NK-92 (cell line): Measurements from ENCODE around the gene FBXL17.

Experiments used
- DNase-seq: peaks from one replicate; lab custom pipeline; 2025; ENCODE audit not compliant: unreplicated experiment; lab: John Stamatoyannopoulos, UW

The FBXL17 gene

DNA sequence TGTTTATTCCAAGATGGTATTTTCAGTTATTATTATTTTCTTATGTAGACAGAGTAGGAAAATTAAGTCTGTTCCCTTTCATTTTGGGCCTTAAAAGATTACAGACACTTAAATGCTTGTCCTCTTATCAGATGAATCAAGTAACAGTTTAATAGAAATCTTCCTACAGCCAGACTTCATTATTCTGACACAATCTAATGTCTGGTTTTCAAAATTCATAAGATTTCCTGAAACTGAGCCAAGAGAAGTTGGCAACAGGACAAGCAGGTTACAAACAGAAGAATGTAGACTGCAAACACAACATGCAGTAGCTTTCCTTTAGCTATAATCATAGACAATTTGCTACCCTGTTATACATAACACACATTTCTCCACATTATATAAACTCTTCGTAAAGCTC, 130.5 kb downstream of the FBXL17 start:
- no peak for DNase-seq

DNA sequence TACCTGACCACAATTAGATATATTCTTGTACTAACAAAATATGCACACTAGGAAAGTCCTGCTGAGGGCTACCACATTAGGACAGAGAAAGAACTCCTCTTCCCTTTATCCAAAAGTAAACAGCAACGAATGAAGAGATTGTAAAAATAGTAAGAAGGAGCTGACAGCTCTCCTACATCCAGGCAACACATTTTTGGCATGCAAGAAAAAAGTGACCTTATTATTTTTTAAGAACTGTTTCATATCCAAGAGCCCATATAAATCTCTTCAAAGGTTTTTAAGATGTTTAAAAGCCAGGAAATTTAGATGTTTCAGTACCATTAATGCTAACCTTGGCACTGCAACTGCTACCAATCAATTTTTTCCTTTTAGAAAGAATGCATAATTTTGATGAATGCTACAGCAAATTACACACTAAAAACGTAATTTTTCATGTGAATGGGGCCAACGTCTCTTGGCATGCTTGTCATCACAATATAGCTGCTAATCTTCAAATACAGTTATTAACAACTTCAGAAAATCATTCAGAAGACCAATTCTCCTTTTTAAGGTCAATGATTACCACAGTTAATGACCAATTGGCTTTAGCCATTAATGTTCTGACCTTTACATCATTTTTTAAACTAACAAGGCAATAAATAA, 132.0 kb downstream of the FBXL17 start:
- DNase-seq, result no peak

DNA sequence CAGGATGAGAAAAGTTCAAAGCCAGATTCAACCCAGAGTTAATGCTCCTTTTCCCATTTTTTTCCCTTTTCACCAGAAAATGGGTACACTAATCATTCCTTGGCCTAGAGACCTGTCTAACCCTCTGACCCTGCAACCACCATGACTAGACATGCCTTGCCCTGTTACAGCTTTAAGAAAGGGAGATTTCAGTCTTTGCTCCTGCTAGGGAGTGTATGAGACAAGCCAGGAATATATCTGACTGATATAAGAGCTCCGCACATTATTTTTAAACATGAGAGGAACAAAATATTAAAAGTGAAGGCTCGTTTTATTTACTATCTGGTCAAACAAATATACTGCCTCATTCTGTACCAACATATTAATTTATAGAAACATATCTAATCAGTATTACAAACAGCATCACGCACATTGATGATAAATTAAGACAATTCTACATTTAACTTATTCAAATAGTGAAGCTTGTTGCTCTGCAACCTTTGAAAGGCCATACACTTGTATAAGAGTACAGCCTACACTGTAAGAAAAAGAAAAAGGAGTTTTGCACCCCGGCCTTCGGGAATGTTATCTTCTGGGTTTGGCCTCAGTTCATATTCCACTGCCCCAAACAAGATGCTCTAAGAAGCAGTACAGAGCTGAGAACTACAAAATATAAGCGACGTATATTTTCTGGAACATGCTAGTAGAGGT, 132.7 kb downstream of the FBXL17 start:
- DNase-seq, result no peak

GRCh38 chr5:108238936-108239887, 142.7 kb downstream of the FBXL17 start:
- DNase-seq, result no peak

DNA sequence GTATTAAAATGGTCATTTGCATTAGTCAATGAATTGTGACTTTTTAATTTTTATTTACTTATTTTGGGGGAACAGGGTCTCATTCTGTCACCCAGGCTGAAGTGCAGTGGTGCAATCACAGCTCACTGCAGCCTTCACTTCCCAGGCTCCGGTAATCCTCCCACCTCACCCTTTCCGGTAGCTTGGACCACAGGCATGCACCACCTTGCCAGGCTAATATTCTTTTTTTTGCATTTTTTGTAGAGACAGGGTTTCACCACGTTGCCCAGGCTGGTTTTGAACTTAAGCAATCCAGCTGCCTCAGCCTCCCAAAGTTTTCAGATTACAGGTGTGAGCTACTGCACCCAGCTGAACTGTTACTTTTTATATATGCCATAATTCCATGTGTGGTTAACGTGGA, 143.4 kb downstream of the FBXL17 start:
- DNase-seq, result no peak

- no peak for DNase-seq
Measured at GRCh38 chr5:108233617-108234155, 148.2 kb downstream of the FBXL17 start.

GRCh38 chr5:108232805-108233204, 149.1 kb downstream of the FBXL17 start:
- no peak for DNase-seq

- no peak for DNase-seq
Measured at GRCh38 chr5:108222011-108222410, 159.9 kb downstream of the FBXL17 start.

- DNase-seq, result no peak
Measured at GRCh38 chr5:108220834-108221233, 161.1 kb downstream of the FBXL17 start.

- DNase-seq, result no peak
Measured at GRCh38 chr5:108216890-108217289, 165.0 kb downstream of the FBXL17 start.

- no peak for DNase-seq
Measured at GRCh38 chr5:108214857-108215256, 167.0 kb downstream of the FBXL17 start.

- DNase-seq, result no peak
Measured at GRCh38 chr5:108212775-108213346, 169.0 kb downstream of the FBXL17 start.

- no peak for DNase-seq
Measured at GRCh38 chr5:108206707-108207106, 175.2 kb downstream of the FBXL17 start.

DNA sequence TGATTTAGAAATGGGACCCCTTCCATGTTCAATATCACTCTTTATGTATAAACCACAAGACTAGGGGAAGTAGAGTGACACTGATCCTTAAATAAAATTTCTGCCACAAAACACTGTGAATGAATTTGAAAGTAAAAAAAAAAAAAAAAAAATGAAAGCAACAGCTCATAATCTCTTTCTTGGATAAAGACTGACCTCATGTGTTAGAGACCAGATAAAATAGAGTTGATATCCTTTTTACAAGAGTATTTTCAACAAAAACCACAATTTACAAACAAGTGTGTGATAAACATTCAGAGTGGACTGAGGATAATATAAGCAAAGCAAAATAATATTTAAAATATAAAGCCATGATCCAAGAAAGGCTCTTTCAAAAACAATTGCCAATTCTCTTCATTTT, 180.2 kb downstream of the FBXL17 start:
- no peak for DNase-seq

DNA sequence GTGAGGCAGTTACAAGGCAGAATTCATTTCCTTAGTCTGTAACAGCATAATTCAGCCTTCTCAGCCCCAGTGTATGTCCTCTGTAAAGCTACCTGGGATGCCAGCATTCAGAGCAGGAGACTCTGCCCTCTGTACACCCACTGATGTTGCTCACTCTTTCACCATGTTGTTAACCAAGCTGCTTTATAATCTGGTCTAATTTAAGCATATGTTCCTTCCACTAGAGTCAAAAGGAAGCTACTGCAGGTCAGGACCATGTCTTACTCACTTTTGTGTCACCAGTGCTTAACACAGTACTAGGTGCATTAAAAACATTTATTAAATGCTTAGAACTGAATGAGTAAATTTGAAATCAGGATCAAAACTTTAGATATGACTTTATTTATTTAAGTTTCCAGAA, 185.6 kb downstream of the FBXL17 start:
- DNase-seq, result no peak

DNA sequence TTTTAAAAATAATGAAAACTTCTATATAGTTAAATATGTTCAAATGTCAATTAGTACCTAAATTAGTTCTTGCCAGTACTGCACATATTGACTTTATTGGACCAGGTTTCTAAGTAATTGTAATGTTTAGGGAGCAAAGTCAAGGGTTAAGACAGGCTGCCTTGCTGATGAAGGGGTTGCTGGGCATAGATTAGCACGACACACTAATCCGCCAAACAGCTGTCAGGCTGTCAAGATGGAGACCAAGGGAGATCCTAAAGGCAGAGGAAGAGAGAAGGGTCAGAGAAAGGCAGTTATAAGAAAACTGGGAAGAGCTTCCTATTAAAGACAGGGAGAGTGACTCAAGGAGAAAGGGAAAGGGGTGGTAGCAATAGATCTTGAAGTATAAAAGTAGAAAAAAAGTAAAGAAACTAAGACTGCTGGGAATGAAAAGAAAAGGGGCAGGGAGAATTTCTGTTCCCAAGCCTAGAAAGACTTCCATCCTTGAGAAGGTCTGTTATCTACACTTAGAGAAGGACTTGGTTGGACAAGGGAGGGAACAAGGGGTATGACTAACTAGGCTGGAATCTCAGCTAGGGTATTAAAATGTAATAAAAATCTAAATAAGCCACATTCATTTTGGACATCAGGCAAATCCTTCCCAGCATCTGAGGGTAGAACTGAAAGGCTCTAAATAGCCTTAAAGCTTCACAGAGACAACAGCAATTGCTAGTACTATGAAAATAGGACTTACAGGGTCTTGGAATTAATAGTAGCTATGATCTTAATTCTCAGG, 188.7 kb downstream of the FBXL17 start:
- no peak for DNase-seq

DNA sequence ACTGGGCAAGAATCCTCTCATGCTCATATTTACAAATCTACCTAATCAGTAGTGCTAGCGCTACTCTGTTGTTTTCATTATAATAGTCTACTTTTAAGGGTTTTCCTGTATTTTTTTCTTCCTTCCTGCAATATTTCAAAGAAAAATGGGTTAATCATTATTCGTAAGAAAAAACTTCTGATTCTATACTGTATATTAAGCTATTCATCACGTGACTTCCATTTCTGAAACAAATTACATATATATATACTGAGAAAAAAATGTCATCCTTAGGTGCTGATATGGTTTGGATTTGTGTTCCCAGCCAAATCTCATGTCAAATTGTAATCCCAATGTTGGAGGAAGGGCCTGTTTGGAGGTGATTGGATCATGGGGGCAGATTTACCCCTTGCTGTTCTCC, 197.0 kb downstream of the FBXL17 start:
- no peak for DNase-seq

GRCh38 chr5:108181975-108182374, 199.9 kb downstream of the FBXL17 start:
- no peak for DNase-seq

- DNase-seq, result no peak
Measured at GRCh38 chr5:108174286-108174685, 207.6 kb downstream of the FBXL17 start.

DNA sequence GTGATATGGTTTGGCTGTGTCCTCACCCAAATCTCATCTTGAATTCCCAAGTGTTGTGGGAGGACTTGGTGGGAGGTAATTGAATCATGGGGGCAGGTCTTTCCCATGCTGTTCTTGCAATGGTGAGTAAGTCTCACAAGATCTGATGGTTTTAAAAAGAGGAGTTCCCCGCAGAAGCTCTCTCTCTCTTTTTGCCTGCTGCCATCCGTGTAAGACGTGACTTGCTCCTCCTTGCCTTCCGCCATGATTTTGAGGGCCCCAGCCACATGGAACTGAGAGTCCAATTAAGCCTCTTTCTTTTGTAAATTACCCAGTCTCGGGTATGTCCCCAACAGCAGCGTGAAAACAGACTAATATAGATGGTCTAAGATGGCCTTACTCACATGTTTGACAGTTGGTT, 210.1 kb downstream of the FBXL17 start:
- no peak for DNase-seq
